ENCODE measurements around the gene JMJD1C.

Gene JMJD1C

DNA sequence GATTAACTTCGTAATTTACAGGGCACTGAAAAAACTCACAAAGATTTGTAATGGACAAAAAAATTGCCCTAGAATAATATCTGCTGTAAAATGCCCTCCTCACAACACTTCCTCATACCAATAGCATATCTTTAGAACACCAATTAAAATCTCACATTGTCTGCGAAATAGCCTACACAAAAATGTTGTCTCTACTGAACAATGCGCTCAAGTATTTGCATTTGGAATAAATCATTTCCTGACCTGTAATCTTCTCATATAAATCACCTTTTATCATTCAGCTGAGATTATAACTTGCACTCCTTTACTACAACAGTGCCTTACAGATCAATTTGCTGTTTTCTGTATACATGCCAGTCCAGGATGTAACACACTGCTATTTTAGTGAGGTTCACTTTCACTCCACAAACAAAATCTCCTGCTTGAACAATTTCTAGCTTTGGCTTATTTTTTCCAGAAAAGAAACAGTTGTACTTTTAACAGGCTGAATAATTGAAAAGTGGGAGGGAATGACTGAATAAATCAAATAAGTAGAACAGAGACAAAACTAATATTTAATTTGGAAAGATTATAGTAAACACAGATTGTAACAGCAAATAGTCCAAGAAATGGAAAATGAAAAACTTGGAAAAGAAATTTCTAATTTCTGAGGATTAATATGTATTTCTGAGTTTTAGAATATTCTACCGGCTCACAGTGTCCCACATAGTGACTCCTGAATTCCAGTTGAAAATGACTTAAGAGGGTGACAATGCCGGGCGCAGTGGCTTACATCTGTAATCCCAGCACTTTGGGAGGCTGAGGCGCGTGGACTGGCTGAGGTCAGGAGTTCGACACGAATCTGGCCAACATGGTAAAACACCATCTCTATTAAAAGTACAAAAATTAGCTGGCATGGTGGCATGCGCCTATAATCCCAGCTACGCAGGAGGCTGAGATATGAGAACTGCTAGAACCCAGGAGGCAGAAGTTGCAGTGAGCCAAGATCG, 30.6 kb downstream of the JMJD1C start:
- no peak for FAIRE-seq

DNA sequence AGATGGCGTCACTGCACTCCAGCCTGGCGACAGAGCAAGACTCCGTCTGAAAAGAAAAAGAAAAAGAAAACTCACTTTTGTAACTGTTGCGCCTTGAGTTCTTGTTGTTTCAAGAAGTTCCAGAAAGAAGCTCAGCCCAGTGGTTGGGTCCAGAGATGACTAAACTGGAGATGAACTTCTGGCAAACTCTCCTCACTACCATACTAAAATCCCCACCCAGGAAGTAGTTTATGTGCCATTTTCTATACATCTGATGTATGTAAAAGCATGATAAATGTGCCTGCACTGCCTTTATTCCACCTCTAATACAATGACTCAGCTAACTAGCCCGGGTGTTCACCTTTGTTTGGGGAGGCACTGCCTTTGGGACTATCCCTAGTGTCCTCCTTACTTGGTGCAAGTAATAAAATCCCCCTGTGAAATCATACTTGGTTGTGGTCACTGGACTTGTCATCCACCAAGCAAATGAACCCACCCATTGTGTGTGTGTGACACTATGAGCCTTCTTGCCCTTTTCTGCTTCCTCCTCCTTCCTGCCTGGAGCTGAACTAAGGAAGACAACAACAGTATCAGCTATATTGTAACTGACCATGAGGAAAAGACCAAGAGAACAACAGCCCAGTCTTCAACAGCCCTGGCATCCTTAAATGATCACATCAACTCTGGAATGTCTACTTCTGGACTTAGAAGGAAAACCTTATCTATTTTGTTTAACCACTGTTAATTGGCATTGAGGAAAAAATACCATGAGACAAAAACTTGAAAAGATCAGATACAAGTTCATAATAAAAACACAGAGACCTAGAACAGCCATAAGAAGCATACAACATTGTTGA, 33.6 kb downstream of the JMJD1C start:
- no peak for FAIRE-seq

DNA sequence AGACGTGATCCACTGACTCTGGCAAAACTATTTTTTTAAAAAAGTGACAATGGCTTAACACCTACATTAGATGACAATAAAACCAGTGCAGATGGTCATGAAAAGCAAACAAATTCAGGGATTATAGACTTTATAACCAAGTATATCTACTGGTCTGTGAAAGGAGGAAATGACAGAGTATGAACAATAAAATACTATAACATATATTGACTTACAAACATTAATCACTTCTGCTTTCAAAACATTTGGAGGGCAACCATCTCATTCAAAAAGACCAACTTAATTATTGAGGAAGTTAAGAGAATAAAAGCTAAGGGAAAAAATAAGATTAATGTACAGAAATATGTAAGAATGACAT, 34.8 kb downstream of the JMJD1C start:
- no peak for FAIRE-seq

DNA sequence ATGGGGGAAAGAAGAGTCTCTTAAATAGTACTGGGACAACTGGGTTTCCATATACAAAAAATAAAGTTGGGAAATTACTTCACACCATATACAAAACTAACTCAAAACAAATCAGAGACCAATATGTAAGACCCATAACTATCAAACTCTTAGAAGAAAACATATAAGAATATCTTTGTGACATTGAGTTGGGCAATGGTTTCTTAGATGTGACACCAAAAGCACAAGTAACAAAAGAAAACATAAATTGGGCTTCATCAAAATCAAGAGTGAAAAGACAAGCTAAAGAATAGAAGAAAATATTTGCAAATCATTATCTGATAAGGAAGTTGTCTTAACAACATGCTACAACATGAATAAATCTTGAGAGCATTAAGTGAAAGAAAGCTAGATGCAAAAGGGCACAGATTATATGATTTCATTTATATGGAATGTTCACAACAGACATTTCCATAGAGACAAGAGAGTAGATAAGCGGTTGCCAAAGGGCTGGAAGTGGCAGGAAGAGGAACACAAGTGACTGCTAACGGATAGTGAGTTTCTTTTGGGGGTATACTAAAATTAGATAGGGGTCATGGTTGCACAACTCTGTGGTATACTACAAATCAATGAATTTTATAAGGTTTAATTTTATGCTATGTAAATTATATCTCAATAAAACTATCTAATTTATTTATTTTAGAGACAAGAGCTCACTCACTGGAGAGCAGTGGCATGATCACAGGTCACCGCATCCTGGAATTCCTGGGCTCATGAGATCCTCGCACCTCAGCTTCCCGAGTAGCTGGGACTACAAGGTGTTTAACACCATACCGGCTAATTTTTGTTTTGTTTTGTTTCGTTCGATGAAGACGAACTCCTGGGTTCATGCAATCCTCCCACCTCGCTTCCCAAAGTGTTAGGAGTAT, 35.4 kb downstream of the JMJD1C start:
- FAIRE-seq, result no peak

DNA sequence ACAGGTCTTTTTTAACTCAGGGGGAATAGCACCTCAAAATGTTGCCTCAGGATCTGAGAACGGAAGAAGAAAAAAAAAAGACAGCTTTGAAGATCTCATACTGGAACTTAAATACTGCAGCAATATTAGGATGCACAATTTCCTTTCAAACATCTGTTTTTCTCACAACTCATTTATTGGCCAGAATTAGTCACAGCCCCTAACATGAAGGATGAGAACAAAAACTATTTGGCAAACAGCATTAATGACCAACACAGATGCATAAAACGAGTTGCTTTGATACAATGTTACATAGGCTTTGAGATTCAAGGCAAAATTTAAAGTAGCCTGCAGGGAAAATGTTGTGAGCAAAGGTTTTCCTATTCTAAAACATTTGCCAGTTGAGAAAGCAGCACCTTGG, 36.5 kb downstream of the JMJD1C start:
- no peak for FAIRE-seq

DNA sequence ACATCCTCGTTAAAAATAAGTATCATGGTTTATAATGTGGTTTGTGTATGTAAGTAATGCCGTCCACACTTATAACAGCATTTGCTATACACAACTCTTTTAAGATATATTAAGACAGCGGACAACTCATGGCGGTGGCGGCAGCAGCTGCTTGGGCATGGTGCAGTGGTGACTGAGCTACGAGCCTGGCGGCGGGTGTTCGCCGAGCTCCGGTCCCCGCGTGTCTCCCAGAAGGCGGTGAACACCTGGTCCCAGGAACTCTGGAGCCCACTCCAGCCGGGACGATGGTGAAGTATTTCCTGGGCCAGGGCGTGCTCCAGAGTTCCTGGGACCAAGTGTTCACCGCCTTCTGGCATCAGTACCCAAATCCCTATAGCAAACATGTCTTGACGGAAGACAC, 38.8 kb downstream of the JMJD1C start:
- no peak for FAIRE-seq

DNA sequence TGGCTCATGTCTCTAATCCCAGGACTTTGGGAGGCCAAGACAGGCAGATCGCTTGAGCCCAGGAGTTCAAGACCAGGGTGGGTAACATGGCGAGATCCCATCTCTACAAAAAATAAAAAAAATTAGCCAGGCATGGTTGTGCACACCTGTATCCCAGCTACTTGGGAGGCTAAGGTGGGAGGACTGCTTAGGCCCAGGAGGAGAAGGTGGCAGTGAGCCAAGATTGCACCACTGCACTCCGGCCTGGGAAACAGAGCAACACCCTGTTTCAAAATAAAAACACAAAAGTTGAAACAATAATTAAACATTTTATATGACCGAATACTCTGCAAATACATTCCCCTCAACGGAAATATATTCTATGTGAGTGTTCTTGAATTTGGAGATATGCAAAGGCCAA, 40.3 kb downstream of the JMJD1C start:
- no peak for FAIRE-seq

DNA sequence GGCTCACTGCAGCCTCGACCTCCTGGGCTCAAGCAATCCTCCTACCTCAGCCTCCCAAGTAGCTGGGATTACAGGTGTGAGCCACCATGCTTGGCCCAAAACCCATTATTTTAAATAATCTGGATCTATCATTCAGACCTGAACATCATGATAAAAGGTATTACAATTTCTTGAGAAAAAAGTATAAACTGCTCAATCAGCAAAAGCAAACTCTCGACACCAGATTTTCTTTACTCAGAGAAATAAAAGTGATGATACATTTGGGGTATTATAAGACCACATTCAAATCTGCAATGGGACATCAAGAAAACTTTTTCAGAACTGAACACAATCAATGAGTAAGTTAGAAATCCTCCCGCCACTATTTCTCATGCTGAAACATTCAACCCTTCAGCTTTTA, 41.2 kb downstream of the JMJD1C start:
- FAIRE-seq, result no peak

DNA sequence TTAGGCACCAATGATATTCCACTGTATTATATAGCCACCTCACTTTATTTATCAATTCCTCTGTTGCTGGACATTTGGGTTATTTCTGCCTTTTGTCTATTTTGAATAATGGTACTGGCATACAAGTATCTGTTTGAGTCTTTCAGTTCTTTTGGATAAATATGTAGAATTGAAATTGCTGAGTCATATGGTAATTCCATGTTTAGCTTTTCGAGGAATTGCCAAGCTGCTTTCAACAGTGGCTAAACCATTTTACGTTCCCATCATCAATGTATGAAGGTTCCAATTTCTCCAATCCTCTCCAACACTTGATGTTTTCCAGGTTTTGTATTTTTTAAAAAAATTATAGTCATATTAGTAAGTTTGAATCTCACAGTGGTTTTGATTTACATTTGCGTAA, 42.3 kb downstream of the JMJD1C start:
- FAIRE-seq, result no peak

DNA sequence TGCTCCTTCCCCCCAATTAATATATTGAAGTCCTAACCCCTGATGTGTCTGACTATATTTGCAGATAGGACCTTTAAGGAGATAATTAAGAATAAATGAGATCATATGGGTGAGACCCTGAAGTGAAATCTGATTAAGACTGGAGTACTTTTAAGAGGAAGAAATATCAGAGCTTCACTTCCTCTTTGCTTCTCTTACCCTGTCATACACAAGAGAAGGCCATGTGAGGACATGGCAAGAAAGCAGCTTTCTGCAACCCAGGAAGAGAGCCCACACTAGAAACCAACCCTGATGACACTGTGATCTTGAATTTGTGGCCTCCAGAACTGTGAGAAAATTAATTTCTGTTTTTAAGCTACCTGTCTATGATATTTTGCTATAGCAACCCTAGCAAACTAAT, 44.2 kb downstream of the JMJD1C start:
- FAIRE-seq, result no peak

DNA sequence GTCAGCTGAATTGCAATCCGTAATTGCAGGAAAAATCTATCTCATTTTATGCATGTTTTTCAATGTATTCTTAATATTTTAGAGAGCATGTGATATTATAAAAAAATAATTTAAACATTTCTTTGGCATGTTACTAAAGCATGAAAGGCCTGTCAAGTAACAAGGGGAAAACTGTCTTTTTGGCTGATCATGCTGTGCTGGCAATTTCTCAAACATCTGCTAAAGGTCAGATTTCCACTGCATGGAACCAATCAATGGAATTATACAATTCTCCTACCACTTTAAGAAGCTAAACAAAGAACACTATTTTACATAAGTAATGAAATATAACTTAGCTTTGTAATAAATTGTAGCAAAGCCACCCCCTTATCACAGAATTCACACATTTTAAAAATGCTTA, 49.4 kb downstream of the JMJD1C start:
- no peak for FAIRE-seq

DNA sequence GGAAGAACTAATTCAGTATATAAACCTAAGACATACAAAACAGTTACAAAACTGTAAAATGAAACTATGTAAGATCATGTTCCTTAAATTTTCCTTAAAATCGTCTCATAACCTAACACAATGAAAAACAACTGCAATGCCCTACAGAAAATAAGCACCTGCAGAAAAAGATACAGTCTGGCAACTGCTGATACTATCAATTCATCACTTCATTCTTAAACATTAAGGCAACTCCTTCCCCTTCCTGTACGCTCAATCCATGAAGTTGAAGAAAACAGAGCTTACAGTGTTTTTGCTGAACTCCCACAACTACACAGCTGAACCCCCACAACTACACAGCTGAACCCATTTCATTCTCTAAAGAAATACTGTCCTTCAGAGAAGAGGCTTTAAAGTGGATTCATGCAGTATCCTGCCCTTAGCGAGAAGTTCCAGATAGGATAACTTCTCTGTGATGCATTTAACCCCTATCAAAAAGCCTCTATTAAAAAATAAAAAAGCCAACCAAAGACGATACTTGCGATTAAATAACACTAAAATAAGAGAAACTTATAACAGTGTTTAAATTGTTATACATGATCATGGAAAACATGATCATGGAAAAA, 50.0 kb downstream of the JMJD1C start:
- FAIRE-seq, result no peak

DNA sequence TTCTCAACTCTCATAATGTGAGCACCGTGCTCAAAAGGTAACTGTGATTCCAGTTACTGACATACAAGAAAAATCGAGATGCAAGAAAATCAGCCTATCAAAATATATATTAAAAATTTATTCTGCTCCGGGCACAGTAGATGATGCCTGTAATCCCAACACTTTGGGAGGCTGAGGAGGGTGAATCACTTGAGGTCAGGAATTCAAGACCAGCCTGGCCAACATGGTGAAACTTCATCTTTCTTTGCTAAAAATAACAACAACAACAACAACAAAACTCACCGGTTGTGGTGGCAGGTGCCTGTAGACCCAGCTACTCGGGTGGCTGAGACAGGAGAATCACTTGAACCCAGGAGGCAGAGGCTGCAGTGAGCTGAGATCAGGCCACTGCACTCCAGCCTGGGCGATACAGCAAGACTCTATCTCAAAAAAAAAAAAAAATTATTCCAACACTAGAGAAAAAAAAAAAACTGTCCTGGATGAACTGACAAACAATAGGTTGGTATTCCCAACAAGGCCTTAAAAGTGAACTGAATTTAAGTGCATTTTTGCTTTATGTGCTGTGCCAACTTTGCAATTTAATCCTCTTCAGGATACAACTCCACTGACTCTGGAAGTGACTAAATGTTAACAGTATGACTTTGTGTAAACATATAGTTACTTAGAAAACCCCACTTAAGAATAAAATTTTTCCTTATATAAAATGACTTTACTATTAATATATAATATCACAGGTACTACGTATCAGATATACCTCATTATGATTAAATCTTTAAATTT, 51.1 kb downstream of the JMJD1C start:
- FAIRE-seq, result no peak

DNA sequence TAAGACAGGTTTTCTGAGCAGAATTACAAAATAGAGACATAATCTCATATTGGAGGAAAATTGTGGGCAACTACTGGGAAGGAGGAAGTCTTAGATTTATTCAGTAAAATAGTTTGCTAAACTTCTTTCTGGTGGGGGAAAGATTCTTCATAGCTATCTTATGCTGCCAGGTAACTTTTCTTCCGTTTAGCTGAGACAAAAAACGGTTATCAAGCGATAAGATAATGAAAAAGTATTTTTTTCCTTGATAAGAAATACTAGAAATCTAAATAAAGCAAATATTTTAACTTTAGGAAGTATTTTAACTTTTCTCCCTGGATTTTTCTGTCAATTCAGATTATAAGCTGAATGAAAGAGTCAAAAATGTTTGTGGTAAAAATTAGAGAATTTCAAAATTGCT, 52.3 kb downstream of the JMJD1C start:
- no peak for FAIRE-seq

DNA sequence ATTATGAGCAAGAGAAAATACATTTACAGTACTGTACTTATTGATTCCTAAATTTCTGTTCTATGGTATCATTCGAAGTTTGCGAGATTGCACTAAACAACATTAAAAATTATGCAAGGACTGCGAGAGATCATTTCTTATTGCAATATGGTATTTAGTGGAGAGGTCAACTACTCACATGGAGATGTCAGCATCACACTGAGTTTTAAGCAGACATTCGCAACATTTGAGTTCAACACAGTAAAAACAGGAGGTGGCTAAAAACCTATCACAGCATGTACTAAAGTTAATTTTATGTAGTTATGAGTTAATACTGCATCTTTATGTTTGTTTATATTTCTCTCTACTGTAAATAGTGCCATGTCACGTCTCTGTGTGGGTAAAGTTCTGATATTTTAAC, 53.5 kb downstream of the JMJD1C start:
- no peak for FAIRE-seq

DNA sequence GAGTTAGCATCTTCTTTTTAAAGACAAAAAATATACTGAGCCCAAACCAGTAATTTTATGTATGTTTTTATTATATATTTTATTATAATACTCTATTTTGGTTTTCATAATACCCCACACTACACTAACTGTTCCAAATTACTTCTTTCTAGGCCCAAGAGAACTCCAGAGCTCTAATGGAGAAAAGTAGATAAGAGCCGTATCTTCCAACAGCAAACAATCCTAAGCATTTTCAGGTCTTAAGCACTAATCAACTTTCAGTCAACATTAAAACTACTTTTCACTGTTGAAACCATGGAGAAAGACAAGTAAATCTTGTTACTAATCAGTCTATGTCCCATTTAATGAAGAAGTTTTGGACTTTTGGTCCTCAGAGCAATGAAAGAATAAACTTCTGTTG, 55.1 kb downstream of the JMJD1C start:
- no peak for FAIRE-seq

DNA sequence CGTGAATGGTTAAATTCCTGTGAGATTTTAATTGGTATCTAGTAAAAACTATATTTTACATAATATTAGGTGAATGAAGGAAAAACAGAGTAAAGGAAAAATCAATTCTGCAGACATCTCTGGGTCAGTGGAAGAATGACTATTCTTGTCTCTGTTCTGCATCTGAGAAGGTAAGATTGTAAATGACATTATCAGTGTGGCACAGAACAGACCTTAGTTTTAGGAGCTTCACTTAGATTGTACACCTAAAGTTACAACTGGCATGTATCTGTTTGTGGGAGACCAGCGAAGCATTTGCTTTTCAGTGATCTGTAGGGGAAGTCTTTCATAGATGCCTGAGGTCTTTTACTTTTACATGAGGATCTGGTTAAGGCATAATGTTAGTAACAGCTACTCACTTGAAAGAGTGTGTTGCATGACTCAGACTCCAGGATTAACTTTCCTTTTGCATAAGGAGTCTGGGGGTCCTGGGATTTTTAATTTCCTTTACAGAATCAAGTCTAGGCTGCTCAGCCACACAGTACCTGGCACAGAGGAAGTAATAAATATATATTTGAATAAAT, 56.2 kb downstream of the JMJD1C start:
- no peak for FAIRE-seq

DNA sequence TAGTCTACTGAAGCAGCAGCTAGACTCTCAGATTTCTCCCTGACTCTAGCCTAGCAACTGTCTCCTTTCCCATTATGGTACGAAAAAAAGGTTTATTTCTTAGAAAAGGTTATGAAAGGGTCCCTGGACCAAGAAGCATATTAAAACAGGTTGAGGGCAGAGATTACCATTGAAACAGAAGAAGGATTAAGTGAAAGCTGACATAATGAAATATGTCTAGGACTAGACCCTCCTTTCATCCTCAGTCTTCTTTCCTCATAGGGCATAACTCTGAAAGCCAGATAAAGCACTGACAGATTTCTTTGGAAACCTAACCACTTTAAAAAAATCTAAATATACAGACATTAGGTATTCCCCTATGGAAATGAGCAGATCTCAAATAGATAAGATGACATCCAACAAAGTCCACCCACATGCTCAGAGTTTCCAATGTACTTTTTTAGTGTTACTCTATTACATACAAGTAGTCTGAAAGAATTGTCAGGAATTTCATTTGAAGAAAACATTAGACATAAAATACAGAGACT, 58.6 kb downstream of the JMJD1C start:
- no peak for FAIRE-seq

DNA sequence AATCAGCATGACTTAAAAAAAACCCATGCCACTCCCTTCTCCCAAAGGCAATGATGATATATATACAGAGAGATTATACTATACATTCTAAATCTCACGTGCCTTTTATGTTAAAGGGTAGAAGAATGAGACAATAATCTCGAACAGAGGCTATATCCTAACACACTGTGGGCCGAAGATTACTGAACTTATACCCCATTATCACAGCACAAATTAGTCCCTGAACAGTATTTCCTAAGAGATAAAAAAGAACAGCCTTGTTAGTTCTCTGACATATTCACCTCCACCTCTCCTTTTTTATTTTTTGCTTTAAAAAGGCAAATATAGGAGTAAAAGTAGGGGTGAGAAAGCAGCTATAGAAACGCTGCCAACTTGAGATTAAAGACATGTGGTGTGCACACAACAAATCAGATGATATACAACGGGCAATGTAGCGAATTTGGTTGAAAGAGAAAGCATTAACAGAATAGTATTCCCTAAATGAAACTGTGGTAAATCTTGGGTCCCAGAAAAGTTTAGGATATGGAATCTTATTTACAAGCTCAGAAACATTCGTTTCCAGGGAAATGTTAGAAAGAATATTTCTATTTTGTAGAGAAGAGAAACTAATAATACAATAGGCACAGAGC, 69.5 kb downstream of the JMJD1C start:
- no peak for FAIRE-seq

DNA sequence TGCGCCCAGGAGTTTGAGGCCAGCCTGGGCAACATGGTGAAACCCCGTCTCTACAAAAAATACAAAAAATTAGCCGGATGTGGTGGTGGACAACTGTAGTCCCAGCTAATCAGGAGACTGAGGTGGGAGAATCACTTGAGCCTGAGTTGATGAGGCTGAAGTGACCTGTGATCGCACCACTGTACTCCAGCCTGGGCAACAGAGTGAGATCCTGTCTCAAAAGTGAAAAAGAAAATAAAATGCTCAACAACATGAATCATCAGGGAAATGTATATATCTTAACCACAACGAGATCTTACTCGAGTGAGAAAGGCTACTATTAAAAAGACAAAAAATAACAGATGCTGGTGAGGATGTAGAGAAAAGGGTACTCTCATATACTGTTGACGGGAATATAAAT, 72.7 kb downstream of the JMJD1C start:
- FAIRE-seq, result no peak

DNA sequence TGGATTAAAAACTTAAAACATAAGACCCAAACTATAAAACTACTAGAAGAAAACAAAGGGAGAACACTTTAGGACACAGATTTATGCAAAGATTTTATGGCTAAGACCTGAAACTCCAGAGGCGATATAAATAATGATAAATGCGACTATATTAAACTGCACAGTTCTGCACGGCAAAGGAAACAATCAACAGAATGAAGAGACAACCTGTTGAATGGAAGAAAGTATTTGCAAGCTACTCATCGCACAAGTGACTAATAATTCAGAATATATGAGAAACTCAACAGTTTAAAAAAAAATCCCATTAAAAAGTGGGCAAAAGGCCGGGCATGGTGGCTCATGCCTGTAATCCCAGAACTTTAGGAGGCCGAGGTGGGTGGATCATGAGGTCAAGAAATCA, 73.6 kb downstream of the JMJD1C start:
- no peak for FAIRE-seq

All from TTC549 (cell line).